ENCODE measurements around the gene DMXL2. TPM values are rescaled to one million over a fixed set of nuclear protein-coding genes. Genes with fewer than 3 reads are reported as not detected.

The DMXL2 gene
- total and polyA plus RNA-seq, 9 of the 15 experiments (the other 6 are each of a cell fraction or from before 2014, with no cell fraction given) = 9.3 to 57.7 (median 30.7) TPM

- TF ChIP-seq PBX2 (CRISPR knock-in tag; IDR thresholded peaks at IDR 0.05; ENCODE audit: low read depth) (no peak), PBX2 (tag; conservative IDR thresholded peaks at IDR 0.05; ENCODE audit: low read depth) (no peak), EWSR1 (IDR thresholded peaks at IDR 0.05; ENCODE audit: borderline replicate concordance, low read depth, partially characterized antibody) (no peak), MTA2 (IDR thresholded peaks at IDR 0.05; ENCODE audit: low read depth) (peak; percentile 92), ZNF766 (CRISPR knock-in tag; conservative IDR thresholded peaks at IDR 0.05) (peak; percentile 94), ZNF717 (CRISPR knock-in tag; IDR thresholded peaks at IDR 0.05) (no peak), ZNF347 (CRISPR knock-in tag; IDR thresholded peaks at IDR 0.05; ENCODE audit: low read depth) (no peak), KDM1A (IDR thresholded peaks at IDR 0.05) (peak; percentile 99), HNRNPLL (IDR thresholded peaks at IDR 0.05; ENCODE audit: low read depth, low read length, poor library complexity, severe bottlenecking) (no peak), GATAD2B (IDR thresholded peaks at IDR 0.05; ENCODE audit: borderline replicate concordance) (peak; percentile 90), THRA (IDR thresholded peaks at IDR 0.05) (no peak), ZNF830 (CRISPR knock-in tag; IDR thresholded peaks at IDR 0.05) (no peak), CSDE1 (IDR thresholded peaks at IDR 0.05) (no peak), TSHZ1 (CRISPR knock-in tag; IDR thresholded peaks at IDR 0.05) (no peak), ELF2 (CRISPR knock-in tag; IDR thresholded peaks at IDR 0.05) (no peak), ASH1L (IDR thresholded peaks at IDR 0.05; ENCODE audit: borderline replicate concordance, low read depth, partially characterized antibody) (no peak), NCOR1 (IDR thresholded peaks at IDR 0.05) (peak; percentile 97), RBM34 (IDR thresholded peaks at IDR 0.05; ENCODE audit: borderline replicate concordance, insufficient read depth, low read length) (no peak), FOS (IDR thresholded peaks at IDR 0.05; ENCODE audit: extremely low read depth, insufficient read length) (no peak), POLR2AphosphoS5 (IDR thresholded peaks at IDR 0.05; ENCODE audit: control insufficient read depth, insufficient read depth, low read depth, low read length) (peak; percentile 97), ZNF76 (CRISPR knock-in tag; IDR thresholded peaks at IDR 0.05; ENCODE audit: borderline replicate concordance) (no peak)
- TF ChIP-seq, protein P1, sequence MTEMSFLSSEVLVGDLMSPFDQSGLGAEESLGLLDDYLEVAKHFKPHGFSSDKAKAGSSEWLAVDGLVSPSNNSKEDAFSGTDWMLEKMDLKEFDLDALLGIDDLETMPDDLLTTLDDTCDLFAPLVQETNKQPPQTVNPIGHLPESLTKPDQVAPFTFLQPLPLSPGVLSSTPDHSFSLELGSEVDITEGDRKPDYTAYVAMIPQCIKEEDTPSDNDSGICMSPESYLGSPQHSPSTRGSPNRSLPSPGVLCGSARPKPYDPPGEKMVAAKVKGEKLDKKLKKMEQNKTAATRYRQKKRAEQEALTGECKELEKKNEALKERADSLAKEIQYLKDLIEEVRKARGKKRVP (CRISPR knock-in tag; IDR thresholded peaks at IDR 0.05) = peak; percentile 62; the same call in 1 of the 2 replicates
These were observed 24.6 kb upstream of the DMXL2 start (continued) for GRCh38 chr15:51647128-51647562.
